Spinal cord (tissue), 10 donors: ENCODE data around the gene PTPRB. TPM values are rescaled to one million over a fixed set of nuclear protein-coding genes. Genes with fewer than 3 reads are reported as not detected.
A peak's percentile ranks its signal among the peaks of the same experiment; 100 is the strongest.

Experiments
- DNase-seq, 6 donors: peaks; one replicate each; pipeline versions ENCODE4 v3.0.0 to v3.0.0-alpha.2; 2013 to 2015; ENCODE audit warnings: low spot score in 6 of 6, low read depth in 4 of 6
- H3K27ac ChIP-seq: one replicate; pipeline ENCODE4 v1.5.1; 2013; ENCODE audit warnings: low read depth, low read length, control low read depth
- H3K27me3 ChIP-seq: one replicate; pipeline ENCODE4 v1.6.1; 2013; ENCODE audit warnings: low read length; ENCODE audit not compliant: control insufficient read depth, insufficient read depth
- H3K36me3 ChIP-seq: one replicate; pipeline ENCODE4 v1.6.1; 2013; ENCODE audit warnings: low read length; ENCODE audit not compliant: control insufficient read depth, insufficient read depth
- H3K4me1 ChIP-seq: one replicate; pipeline ENCODE4 v1.6.1; 2013; ENCODE audit warnings: low read length; ENCODE audit not compliant: control insufficient read depth, insufficient read depth
- H3K4me3 ChIP-seq: one replicate; pipeline ENCODE4 v1.5.1; 2013; ENCODE audit warnings: low read depth, low read length, control low read depth
- H3K9me3 ChIP-seq: one replicate; pipeline ENCODE4 v1.6.1; 2013; ENCODE audit warnings: low read length; ENCODE audit not compliant: control insufficient read depth, insufficient read depth
- WGBS: methylation state at CpG from one replicate; pipeline ENCODE4 v1.1.5; 2013; ENCODE audit warnings: missing lambda C conversion rate; ENCODE audit not compliant: insufficient coverage; 5-methylcytosine and 5-hydroxymethylcytosine counted together
- polyA plus RNA-seq, 2 donors: library from polyadenylated mRNA; unstranded; fragments of 120-200 nt; gene quantifications; one replicate each; pipeline ENCODE4 v1.2.1, GENCODE V29; 2013; ENCODE audit not compliant: insufficient read length in 2 of 2
- total RNA-seq, 2 donors: library from RNA; depleted of rRNA in 1 of 2; stranded (reverse); fragments of 120-200 nt in 1 of 2; fragments of >200 nt in 1 of 2; gene quantifications; one replicate each; pipeline versions ENCODE4 v1.2.3 to v1.2.4, GENCODE V29; 2013 to 2014
- donor health status: healthy.

PTPRB gene
- total and polyA plus RNA-seq, 4 donors, result 6.7 to 24.7 (median 12.3) TPM

- H3K27ac ChIP-seq, result no peak overlapping the region
- WGBS, result 100% methylated on average over 1 of the region's 1 CpG
- H3K4me3 ChIP-seq, result no peak overlapping the region
- no peaks in the 10 kb centered on the region for H3K36me3 ChIP-seq
- no peak for DNase-seq
- no peaks in the 10 kb centered on the region for H3K27me3 ChIP-seq
- no peaks in the 10 kb centered on the region for H3K4me1 ChIP-seq
- H3K9me3 ChIP-seq, result no peaks in the 10 kb centered on the region
These were observed 56.0 kb downstream of the PTPRB start for GRCh38 chr12:70581208-70581607.

GRCh38 chr12:70577283-70577634 lies 60.0 kb downstream of the PTPRB start:
- Histone ChIP-seq H3K27ac (no peak overlapping the region), H3K4me3 (no peak overlapping the region), H3K36me3 (no peaks in the 10 kb centered on the region), H3K9me3 (no peaks in the 10 kb centered on the region), H3K4me1 (no peaks in the 10 kb centered on the region), H3K27me3 (no peaks in the 10 kb centered on the region)
- WGBS, result no CpG with 5 or more reads among the region's 3 CpGs
- no peak for DNase-seq

DNA sequence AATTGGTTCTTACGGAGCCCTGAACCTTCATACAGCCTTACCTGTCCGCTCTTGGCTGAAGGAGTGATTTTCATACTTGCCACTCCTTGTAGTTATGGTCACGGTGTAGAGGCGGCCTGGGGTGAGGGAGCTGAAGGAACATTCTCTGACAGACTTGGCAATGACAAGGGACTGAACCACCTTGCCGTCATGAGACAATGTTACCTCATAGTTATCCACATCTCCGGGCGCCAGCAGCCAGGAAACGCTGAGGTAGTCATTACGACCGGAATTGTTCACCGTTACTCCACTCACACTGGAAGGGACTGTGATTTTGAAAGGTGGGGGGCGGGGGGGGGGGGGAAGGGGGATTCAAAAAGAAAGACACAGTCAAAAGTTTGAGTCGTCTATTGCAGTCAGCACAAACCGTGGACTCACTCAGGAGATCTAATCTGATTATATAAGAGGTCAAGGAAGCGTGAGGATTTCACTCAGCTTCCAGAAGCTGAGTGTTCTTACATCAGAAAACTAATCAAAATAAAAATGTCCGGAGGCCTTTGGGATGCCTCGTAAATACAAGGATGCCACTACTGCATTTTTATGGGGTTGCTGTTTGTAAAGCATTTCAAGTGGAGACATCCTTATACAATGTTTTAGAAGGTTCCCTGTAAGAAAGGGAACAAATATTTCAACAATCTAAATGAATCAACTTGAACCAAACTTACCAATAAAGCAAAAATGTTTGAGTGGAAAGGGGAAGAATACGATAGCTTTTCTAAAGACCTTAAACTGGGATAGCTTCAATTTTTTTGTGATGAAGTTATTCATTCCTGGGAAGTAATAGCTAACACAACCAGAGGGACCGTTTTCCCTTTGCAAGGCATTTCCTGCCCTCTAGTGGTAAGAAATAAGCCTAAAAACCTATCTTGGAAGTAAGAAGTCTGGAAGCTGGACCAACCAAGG lies 60.6 kb downstream of the PTPRB start:
- DNase-seq, result peak; percentile 62 to 95 (median 68)
- H3K27ac ChIP-seq, result no peak overlapping the region
- H3K27me3 ChIP-seq, result no peaks in the 10 kb centered on the region
- WGBS, result 80% methylated on average over 3 of the region's 19 CpGs
- no peak overlapping the region for H3K4me3 ChIP-seq
- H3K36me3 ChIP-seq, result no peaks in the 10 kb centered on the region
- H3K9me3 ChIP-seq, result no peaks in the 10 kb centered on the region
- H3K4me1 ChIP-seq, result no peaks in the 10 kb centered on the region

- Histone ChIP-seq H3K27me3 (no peaks in the 10 kb centered on the region), H3K4me1 (no peaks in the 10 kb centered on the region), H3K36me3 (no peaks in the 10 kb centered on the region), H3K9me3 (no peaks in the 10 kb centered on the region), H3K27ac (no peak overlapping the region), H3K4me3 (no peak overlapping the region)
- no peak for DNase-seq
- no CpG with 5 or more reads among the region's 3 CpGs for WGBS
These were observed 65.4 kb downstream of the PTPRB start for GRCh38 chr12:70571705-70572268.

GRCh38 chr12:70571029-70571428 lies 66.2 kb downstream of the PTPRB start:
- WGBS, result 100% methylated on average over 6 of the region's 8 CpGs
- Histone ChIP-seq H3K27ac (no peak overlapping the region), H3K9me3 (no peaks in the 10 kb centered on the region), H3K36me3 (no peaks in the 10 kb centered on the region), H3K27me3 (no peaks in the 10 kb centered on the region), H3K4me1 (no peaks in the 10 kb centered on the region), H3K4me3 (no peak overlapping the region)
- no peak for DNase-seq

- 88% methylated on average over 3 of the region's 4 CpGs for WGBS
- H3K4me1 ChIP-seq, result no peaks in the 10 kb centered on the region
These were observed 75.7 kb downstream of the PTPRB start for GRCh38 chr12:70561550-70561949.

GRCh38 chr12:70560671-70561070 lies 76.6 kb downstream of the PTPRB start:
- H3K36me3 ChIP-seq, result no peaks in the 10 kb centered on the region
- no peak overlapping the region for H3K4me3 ChIP-seq
- no peak overlapping the region for H3K27ac ChIP-seq
- no peak for DNase-seq
- WGBS, result 91% methylated on average over 5 of the region's 7 CpGs
- peaks cover 3% of the 10 kb centered on the region for H3K4me1 ChIP-seq
- H3K27me3 ChIP-seq, result no peaks in the 10 kb centered on the region
- H3K9me3 ChIP-seq, result no peaks in the 10 kb centered on the region

More at GRCh38 chr12:70561550-70561949, 75.7 kb downstream of the PTPRB start:
- Histone ChIP-seq H3K27me3 (no peaks in the 10 kb centered on the region), H3K9me3 (no peaks in the 10 kb centered on the region), H3K4me3 (no peak overlapping the region), H3K27ac (no peak overlapping the region), H3K36me3 (no peaks in the 10 kb centered on the region)
- DNase-seq, result no peak

GRCh38 chr12:70559390-70559789 lies 77.8 kb downstream of the PTPRB start:
- H3K36me3 ChIP-seq, result no peaks in the 10 kb centered on the region
- H3K27ac ChIP-seq, result no peak overlapping the region
- no peak for DNase-seq
- peaks cover 4% of the 10 kb centered on the region for H3K4me1 ChIP-seq
- no peaks in the 10 kb centered on the region for H3K27me3 ChIP-seq
- no peaks in the 10 kb centered on the region for H3K9me3 ChIP-seq
- no peak overlapping the region for H3K4me3 ChIP-seq
- 100% methylated on average over 2 of the region's 5 CpGs for WGBS

DNA sequence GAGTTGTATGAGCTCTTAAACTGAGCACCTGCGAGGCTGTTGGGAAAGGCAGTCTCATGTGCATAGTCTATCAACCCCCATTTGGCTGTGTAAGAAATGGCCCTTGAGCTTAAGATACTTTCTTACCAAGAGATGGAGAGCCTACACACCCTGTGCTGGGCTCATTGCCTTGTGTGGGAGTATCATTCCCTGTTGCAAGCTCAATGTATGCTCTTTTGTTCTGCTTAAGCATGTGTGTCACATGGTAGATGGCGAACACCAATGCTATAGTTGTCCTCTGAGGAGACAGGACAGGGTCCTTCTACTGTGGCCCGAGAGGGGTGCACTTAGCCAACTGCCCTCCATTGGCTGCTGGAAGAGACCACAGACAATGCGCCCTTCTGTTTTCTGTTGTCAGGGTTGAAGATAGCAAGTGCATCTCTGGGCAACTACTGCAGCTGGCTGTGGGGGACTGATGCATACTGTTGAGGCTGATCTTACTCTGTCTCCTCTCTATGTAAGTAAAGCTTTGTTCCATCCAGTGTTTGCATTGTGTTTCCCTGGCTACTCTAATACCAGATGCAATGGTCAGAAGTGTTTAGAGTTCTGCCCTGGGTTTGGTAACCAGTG lies 79.5 kb downstream of the PTPRB start:
- Histone ChIP-seq H3K27ac (peak overlapping the region; percentile 72), H3K27me3 (no peaks in the 10 kb centered on the region), H3K4me3 (no peak overlapping the region), H3K36me3 (no peaks in the 10 kb centered on the region), H3K4me1 (peaks cover 4% of the 10 kb centered on the region), H3K9me3 (no peaks in the 10 kb centered on the region)
- peak in 2 of 6 donors; percentile 32 to 72 for DNase-seq
- 78% methylated on average over 4 of the region's 4 CpGs for WGBS
